ENCODE data around the gene NUP133. TPM values are rescaled to one million over a fixed set of nuclear protein-coding genes. Genes with fewer than 3 reads are reported as not detected.

Gene NUP133
- total and polyA plus RNA-seq, 10 of the 15 experiments (the other 5 are each of a cell fraction or from before 2014, with no cell fraction given): 10.9 to 45.4 (median 29.2) TPM

DNA sequence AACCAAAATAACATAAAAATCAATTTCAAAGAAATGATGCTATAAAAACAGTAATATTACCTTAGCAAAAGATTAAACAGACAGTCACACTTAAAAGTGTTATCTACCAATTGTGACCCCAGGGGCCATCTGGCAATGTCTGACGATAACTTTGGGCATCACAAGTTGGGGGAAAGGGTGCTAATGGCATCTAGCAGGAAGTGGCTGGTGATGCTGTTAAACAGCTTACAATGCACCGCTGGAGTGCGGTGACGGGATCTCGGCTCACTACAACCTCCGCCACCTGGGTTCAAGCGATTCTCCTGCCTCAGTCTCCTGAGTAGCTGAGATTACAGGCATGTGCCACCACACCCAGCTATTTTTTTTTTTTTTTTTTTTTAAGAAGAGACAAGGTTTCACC is 27.6 kb downstream of the NUP133 start (continued):
- TF ChIP-seq, protein P1, sequence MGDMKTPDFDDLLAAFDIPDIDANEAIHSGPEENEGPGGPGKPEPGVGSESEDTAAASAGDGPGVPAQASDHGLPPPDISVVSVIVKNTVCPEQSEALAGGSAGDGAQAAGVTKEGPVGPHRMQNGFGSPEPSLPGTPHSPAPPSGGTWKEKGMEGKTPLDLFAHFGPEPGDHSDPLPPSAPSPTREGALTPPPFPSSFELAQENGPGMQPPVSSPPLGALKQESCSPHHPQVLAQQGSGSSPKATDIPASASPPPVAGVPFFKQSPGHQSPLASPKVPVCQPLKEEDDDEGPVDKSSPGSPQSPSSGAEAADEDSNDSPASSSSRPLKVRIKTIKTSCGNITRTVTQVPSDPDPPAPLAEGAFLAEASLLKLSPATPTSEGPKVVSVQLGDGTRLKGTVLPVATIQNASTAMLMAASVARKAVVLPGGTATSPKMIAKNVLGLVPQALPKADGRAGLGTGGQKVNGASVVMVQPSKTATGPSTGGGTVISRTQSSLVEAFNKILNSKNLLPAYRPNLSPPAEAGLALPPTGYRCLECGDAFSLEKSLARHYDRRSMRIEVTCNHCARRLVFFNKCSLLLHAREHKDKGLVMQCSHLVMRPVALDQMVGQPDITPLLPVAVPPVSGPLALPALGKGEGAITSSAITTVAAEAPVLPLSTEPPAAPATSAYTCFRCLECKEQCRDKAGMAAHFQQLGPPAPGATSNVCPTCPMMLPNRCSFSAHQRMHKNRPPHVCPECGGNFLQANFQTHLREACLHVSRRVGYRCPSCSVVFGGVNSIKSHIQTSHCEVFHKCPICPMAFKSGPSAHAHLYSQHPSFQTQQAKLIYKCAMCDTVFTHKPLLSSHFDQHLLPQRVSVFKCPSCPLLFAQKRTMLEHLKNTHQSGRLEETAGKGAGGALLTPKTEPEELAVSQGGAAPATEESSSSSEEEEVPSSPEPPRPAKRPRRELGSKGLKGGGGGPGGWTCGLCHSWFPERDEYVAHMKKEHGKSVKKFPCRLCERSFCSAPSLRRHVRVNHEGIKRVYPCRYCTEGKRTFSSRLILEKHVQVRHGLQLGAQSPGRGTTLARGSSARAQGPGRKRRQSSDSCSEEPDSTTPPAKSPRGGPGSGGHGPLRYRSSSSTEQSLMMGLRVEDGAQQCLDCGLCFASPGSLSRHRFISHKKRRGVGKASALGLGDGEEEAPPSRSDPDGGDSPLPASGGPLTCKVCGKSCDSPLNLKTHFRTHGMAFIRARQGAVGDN (IDR thresholded peaks at IDR 0.05): no peak
- TF ChIP-seq MEF2A (IDR thresholded peaks at IDR 0.05; ENCODE audit: insufficient read depth, low read depth, low read length) (no peak), NR2F1 (conservative IDR thresholded peaks at IDR 0.05) (peak; percentile 3; the same call in 1 of the 2 replicates), BMI1 (IDR thresholded peaks at IDR 0.05; ENCODE audit: borderline replicate concordance) (no peak), HCFC1 (IDR thresholded peaks at IDR 0.05; ENCODE audit: low read length) (no peak), WRNIP1 (IDR thresholded peaks at IDR 0.05; ENCODE audit: borderline replicate concordance, low read depth, low read length) (no peak), ZBED1 (IDR thresholded peaks at IDR 0.05; ENCODE audit: borderline replicate concordance) (no peak), POU2F2 (IDR thresholded peaks at IDR 0.05; ENCODE audit: borderline replicate concordance, low read depth, low read length) (0 out of 3 replicates have a peak, but pooled peaks have one; percentile 2), KAT2A (conservative IDR thresholded peaks at IDR 0.05; ENCODE audit: control insufficient read depth, low read depth, low read length) (no peak), TCF3 (IDR thresholded peaks at IDR 0.05; ENCODE audit: borderline replicate concordance, insufficient read depth, low read depth, low read length) (0 out of 2 replicates have a peak, but pooled peaks have one; percentile 3), ZNF274 (IDR thresholded peaks at IDR 0.05; ENCODE audit: insufficient read depth, insufficient read length) (no peak), ESRRA (IDR thresholded peaks at IDR 0.05; ENCODE audit: low read length) (no peak), LARP7 (IDR thresholded peaks at IDR 0.05) (no peak)
